Peyer's patch (tissue), 4 donors: ENCODE results near the gene IGF2R. TPM values are rescaled to one million over a fixed set of nuclear protein-coding genes. Genes with fewer than 3 reads are reported as not detected.

Experiments
- DNase-seq, 3 donors: peaks; one replicate each; pipeline ENCODE4 v3.0.0-alpha.2; 2017 to 2019
- H3K27ac ChIP-seq, 4 donors: fragments of 200-600 bp; sonication (generic); one replicate each; pipeline ENCODE4 v1.5.1; 2016 to 2019
- H3K27me3 ChIP-seq, 2 donors: fragments of 200-600 bp; sonication (generic); one replicate each; pipeline ENCODE4 v1.5.1; 2019
- H3K36me3 ChIP-seq, 3 donors: fragments of 200-600 bp; sonication (generic); one replicate each; pipeline ENCODE4 v1.5.1; 2016 to 2019
- H3K4me1 ChIP-seq, 4 donors: fragments of 200-600 bp; sonication (generic); one replicate each; pipeline ENCODE4 v1.5.1; 2016 to 2019
- H3K4me3 ChIP-seq, 4 donors: fragments of 200-600 bp; sonication (generic); 1 replicate in 3 of 4; 2 replicates in 1 of 4; pipeline ENCODE4 v1.5.1; 2016 to 2019; ENCODE audit warnings: mild to moderate bottlenecking in 1 of 4
- H3K9me3 ChIP-seq, 4 donors: fragments of 200-600 bp; sonication (generic); one replicate each; pipeline ENCODE4 v1.5.1; 2016 to 2019; ENCODE audit warnings: mild to moderate bottlenecking in 1 of 4
- POLR2A ChIP-seq, 2 donors: fragments of 450-650 bp; IDR thresholded peaks; one replicate each; pipeline ENCODE4 v1.5.1; 2017; ENCODE audit warnings: antibody characterized with exemption in 2 of 2, mild to moderate bottlenecking in 2 of 2, moderate library complexity in 2 of 2
- total RNA-seq, 4 donors: library from RNA; depleted of rRNA; stranded (reverse); fragments of >200 nt; gene quantifications; one replicate each; pipeline ENCODE4 v1.1.0, GENCODE V29; 2016
- TF ChIP-seq, protein P1 (sequence below), 6 experiments: fragments of 450-650 bp in 4 of 6; fragments of 200-600 bp in 2 of 6; sonication (generic) in 1 of 6; IDR thresholded peaks; one replicate each; pipeline ENCODE4 v1.5.1; 2017 to 2019; ENCODE audit warnings: antibody characterized with exemption in 6 of 6, mild to moderate bottlenecking in 3 of 6, moderate library complexity in 1 of 6

IGF2R gene
- total RNA-seq, 4 donors from 2014 or later: 48.7 to 86.5 (median 82.3) TPM

DNA sequence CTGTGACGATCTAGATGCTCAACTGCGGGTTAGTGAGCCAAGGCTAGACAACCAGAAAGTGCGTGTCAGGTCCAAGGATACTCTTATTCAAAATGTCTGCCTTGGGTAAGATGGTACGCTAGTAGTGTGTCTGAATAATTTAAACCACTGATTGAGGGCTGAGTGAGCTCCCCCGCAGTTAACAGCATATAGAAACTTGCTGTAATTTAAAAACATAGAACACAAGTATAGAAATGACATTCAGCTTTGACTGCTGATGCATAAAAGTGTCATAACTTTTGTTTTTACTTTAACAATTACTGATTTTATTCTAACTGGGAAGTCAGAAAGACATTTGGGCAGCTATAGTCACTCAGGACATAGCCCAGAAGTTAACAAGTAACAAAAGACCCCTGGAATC lies 107.1 kb downstream of the IGF2R start:
- no peak for DNase-seq
- H3K4me3 ChIP-seq: no peak overlapping the region
- H3K4me1 ChIP-seq: no peaks in the 10 kb centered on the region
- H3K27ac ChIP-seq: no peak overlapping the region
- H3K9me3 ChIP-seq: no peaks in the 10 kb centered on the region
- peaks cover 0 to 100% (median 0%) of the 10 kb centered on the region in 3 donors for H3K36me3 ChIP-seq
- TF ChIP-seq POLR2A (IDR thresholded peaks at IDR 0.05): no peak
- TF ChIP-seq, protein P1, sequence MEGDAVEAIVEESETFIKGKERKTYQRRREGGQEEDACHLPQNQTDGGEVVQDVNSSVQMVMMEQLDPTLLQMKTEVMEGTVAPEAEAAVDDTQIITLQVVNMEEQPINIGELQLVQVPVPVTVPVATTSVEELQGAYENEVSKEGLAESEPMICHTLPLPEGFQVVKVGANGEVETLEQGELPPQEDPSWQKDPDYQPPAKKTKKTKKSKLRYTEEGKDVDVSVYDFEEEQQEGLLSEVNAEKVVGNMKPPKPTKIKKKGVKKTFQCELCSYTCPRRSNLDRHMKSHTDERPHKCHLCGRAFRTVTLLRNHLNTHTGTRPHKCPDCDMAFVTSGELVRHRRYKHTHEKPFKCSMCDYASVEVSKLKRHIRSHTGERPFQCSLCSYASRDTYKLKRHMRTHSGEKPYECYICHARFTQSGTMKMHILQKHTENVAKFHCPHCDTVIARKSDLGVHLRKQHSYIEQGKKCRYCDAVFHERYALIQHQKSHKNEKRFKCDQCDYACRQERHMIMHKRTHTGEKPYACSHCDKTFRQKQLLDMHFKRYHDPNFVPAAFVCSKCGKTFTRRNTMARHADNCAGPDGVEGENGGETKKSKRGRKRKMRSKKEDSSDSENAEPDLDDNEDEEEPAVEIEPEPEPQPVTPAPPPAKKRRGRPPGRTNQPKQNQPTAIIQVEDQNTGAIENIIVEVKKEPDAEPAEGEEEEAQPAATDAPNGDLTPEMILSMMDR (IDR thresholded peaks at IDR 0.05): no peak
- no peaks in the 10 kb centered on the region for H3K27me3 ChIP-seq

DNA sequence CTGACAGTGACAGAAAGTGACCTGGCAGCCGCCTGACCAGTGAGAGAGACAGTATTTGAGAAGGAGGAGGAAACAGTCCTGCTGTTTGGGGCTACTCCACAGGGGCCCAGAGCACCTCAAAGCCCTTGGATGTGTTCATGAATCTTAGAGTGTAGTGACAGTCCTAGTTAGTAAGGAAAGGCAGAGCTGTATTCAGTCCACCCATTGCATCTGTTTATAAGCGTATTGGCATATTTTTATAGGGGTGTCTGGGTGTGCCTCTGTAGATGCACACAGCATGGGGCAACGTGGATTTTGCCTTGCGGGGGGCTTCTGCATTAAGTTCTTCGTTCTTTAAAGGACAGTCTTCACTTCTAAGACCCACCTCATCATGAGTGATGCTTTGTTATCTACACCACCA lies 108.1 kb downstream of the IGF2R start:
- no peak for TF ChIP-seq POLR2A (IDR thresholded peaks at IDR 0.05)
- TF ChIP-seq, protein P1 (IDR thresholded peaks at IDR 0.05): no peak
- H3K27ac ChIP-seq: no peak overlapping the region
- no peaks in the 10 kb centered on the region for H3K9me3 ChIP-seq
- H3K4me3 ChIP-seq: no peak overlapping the region
- DNase-seq: no peak
- no peaks in the 10 kb centered on the region for H3K4me1 ChIP-seq
- no peaks in the 10 kb centered on the region for H3K27me3 ChIP-seq
- peaks cover 0 to 100% (median 0%) of the 10 kb centered on the region in 3 donors for H3K36me3 ChIP-seq

DNA sequence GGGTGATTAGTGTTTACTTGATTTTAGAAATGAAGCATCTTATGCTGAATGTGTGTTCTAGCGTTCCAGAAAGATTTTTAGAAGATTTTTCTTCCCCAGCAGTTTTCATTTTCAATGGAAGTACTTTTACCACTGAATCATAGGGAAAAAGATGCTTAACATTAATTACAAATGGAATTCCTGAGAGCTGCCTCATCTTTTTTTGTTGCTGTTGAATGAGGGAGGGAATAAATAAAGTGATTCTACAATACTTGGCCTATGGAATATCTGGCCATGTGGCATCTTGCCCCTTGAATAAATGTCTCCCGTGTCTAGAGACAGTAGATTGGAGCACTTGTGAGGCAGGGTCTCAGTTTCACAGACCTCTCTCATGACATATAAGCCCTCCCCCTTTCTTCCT lies 108.6 kb downstream of the IGF2R start:
- no peaks in the 10 kb centered on the region for H3K27me3 ChIP-seq
- no peak for DNase-seq
- peaks cover 0 to 100% (median 0%) of the 10 kb centered on the region in 3 donors for H3K36me3 ChIP-seq
- no peaks in the 10 kb centered on the region for H3K9me3 ChIP-seq
- no peak overlapping the region for H3K4me3 ChIP-seq
- no peak overlapping the region for H3K27ac ChIP-seq
- no peaks in the 10 kb centered on the region for H3K4me1 ChIP-seq
- TF ChIP-seq, protein P1 (IDR thresholded peaks at IDR 0.05): no peak
- TF ChIP-seq POLR2A (IDR thresholded peaks at IDR 0.05): no peak

DNA sequence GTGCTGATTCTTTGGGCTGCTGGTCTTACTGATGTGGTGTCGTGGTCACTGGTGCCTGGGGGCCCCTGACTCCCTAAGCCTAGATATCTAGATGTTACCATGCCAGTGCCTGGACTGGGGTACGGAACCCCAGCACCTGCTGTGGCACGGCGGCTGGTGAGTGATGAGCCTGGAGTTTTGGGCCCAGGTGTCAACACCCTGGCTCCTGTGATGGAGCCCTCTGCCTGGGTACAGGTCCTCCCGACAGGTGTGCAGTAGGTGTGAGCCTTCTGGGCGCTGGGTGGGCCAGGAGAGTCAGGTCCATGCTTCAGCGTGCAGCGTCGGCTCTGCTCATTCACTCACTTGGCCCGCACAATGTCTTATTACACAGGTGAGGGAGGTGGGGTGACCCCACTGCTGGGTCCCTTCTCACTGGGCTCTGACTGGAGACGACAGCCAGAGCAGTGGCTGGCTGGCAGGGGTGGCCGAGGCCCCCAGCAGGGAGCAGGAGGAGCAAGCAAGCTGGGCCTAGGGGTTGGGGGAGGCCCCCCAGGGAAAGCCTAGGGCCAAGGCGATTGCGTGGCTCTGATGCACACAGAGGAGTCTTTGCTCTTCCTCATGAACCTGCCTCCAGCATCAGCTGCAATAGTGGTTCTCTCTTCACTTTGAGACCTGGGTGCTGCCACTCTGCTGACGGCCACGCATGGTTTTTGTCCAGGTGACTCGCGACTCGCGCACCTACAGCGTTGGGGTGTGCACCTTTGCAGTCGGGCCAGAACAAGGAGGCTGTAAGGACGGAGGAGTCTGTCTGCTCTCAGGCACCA lies 110.2 kb downstream of the IGF2R start:
- Histone ChIP-seq H3K27me3 (no peaks in the 10 kb centered on the region), H3K36me3 (peaks cover 0 to 100% (median 0%) of the 10 kb centered on the region in 3 donors), H3K9me3 (no peaks in the 10 kb centered on the region), H3K4me3 (no peak overlapping the region), H3K27ac (no peak overlapping the region), H3K4me1 (no peaks in the 10 kb centered on the region)
- no peak for DNase-seq
- TF ChIP-seq, protein P1 (IDR thresholded peaks at IDR 0.05): no peak
- no peak for TF ChIP-seq POLR2A (IDR thresholded peaks at IDR 0.05)

DNA sequence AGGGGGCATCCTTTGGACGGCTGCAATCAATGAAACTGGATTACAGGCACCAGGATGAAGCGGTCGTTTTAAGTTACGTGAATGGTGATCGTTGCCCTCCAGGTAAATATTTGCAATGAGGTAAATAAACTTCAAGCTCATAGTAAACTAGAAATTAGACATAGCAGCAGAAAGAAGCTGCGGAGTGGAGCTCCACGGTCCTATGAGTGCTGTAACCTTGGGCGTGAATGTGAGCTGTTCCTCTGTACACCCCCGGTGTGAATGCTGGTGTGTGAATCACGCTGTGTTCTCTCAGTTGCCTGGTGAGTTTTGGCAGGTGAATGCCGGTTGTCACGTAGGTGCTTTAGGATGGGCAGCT lies 110.8 kb downstream of the IGF2R start:
- Histone ChIP-seq H3K36me3 (peaks cover 0 to 100% (median 0%) of the 10 kb centered on the region in 3 donors), H3K27ac (no peak overlapping the region), H3K4me1 (no peaks in the 10 kb centered on the region), H3K4me3 (no peak overlapping the region), H3K9me3 (no peaks in the 10 kb centered on the region), H3K27me3 (no peaks in the 10 kb centered on the region)
- TF ChIP-seq, protein P1 (IDR thresholded peaks at IDR 0.05): no peak
- no peak for TF ChIP-seq POLR2A (IDR thresholded peaks at IDR 0.05)
- no peak for DNase-seq
